Naive thymus-derived CD4-positive, alpha-beta T cell (primary cell): ENCODE measurements around the gene RAP2C. TPM values are rescaled to one million over a fixed set of nuclear protein-coding genes. Genes with fewer than 3 reads are reported as not detected.

Experiments used
- ATAC-seq: fragments of 150-1000 bp; cut with Tn5 transposase; 2 replicates; pipeline ENCODE4 v1.10.0; 2021; ENCODE audit warnings: mild to moderate bottlenecking, moderate library complexity
- CTCF ChIA-PET: fragments of 350-600 bp; sonication (Branson Sonifier 250); formaldehyde crosslinking; loops from one replicate; lab custom pipeline; 2021; ENCODE audit warnings: antibody characterized with exemption; lab: Charles Lee
- POLR2A ChIA-PET: fragments of 350-600 bp; sonication (Branson Sonifier 250); formaldehyde crosslinking; loops from one replicate; lab custom pipeline; 2021; ENCODE audit warnings: antibody characterized with exemption, inconsistent platforms; lab: Charles Lee
- DNase-seq, 9 donors: peaks; one replicate each; pipeline versions ENCODE4 v3.0.0 to v3.0.0-alpha.2; 2020 to 2022; ENCODE audit warnings: mixed read lengths in 1 of 9
- H3K27ac ChIP-seq: one replicate; pipeline ENCODE4 v1.7.0; 2013; ENCODE audit warnings: mild to moderate bottlenecking, low read depth, low read length, moderate library complexity
- H3K27me3 ChIP-seq, 2 donors: one replicate each; pipeline ENCODE4 v1.7.0; 2013; ENCODE audit warnings: low read length in 2 of 2, mild to moderate bottlenecking in 2 of 2, moderate library complexity in 2 of 2; ENCODE audit not compliant: control insufficient read depth in 2 of 2, insufficient read depth in 2 of 2
- H3K36me3 ChIP-seq, 3 experiments: 1 replicate in 2 of 3; 2 replicates in 1 of 3; pipeline ENCODE4 v1.7.0; 2013; ENCODE audit warnings: low read length in 3 of 3, mild to moderate bottlenecking in 3 of 3, moderate library complexity in 1 of 3; ENCODE audit not compliant: insufficient read depth in 3 of 3, control insufficient read depth in 2 of 3
- H3K4me1 ChIP-seq, 2 donors: one replicate each; pipeline ENCODE4 v1.7.0; 2013; ENCODE audit warnings: low read length in 2 of 2, mild to moderate bottlenecking in 2 of 2, moderate library complexity in 1 of 2; ENCODE audit not compliant: control insufficient read depth in 2 of 2, insufficient read depth in 2 of 2
- H3K4me3 ChIP-seq: 2 replicates; pipeline ENCODE4 v1.7.0; 2013; ENCODE audit warnings: mild to moderate bottlenecking, low read length
- H3K9me3 ChIP-seq, 3 experiments: 1 replicate in 2 of 3; 2 replicates in 1 of 3; pipeline ENCODE4 v1.7.0; 2013; ENCODE audit warnings: low read length in 3 of 3; ENCODE audit not compliant: control insufficient read depth in 2 of 3
- H3K27ac Mint-ChIP-seq, 9 donors: one replicate each; pipeline ENCODE4 v1.8.0; 2020 to 2022; ENCODE audit warnings: mixed read lengths in 9 of 9, mild to moderate bottlenecking in 8 of 9, moderate library complexity in 5 of 9, inconsistent platforms in 2 of 9
- H3K27me3 Mint-ChIP-seq, 5 donors: one replicate each; pipeline ENCODE4 v1.8.0; 2021 to 2022; ENCODE audit warnings: mixed read lengths in 5 of 5, mild to moderate bottlenecking in 1 of 5
- H3K36me3 Mint-ChIP-seq, 5 donors: one replicate each; pipeline ENCODE4 v1.8.0; 2020 to 2022; ENCODE audit warnings: mixed read lengths in 5 of 5, mild to moderate bottlenecking in 3 of 5, inconsistent platforms in 1 of 5
- H3K4me1 Mint-ChIP-seq, 7 donors: one replicate each; pipeline ENCODE4 v1.8.0; 2020 to 2022; ENCODE audit warnings: mixed read lengths in 7 of 7, mild to moderate bottlenecking in 3 of 7, inconsistent platforms in 1 of 7
- H3K4me3 Mint-ChIP-seq, 10 donors: one replicate each; pipeline ENCODE4 v1.8.0; 2020 to 2022; ENCODE audit warnings: mild to moderate bottlenecking in 10 of 10, mixed read lengths in 10 of 10, moderate library complexity in 6 of 10, inconsistent platforms in 2 of 10
- H3K9me3 Mint-ChIP-seq, 11 donors: one replicate each; pipeline ENCODE4 v1.8.0; 2020 to 2022; ENCODE audit warnings: mixed read lengths in 11 of 11, mild to moderate bottlenecking in 4 of 11, inconsistent platforms in 1 of 11, moderate library complexity in 1 of 11
- intact Hi-C, 2 donors: fragments of 100-400 bp; cut with micrococcal nuclease; formaldehyde crosslinking; loops; one replicate each; pipeline ENCODE4 v1.15.1; 2023
- polyA plus RNA-seq, 2 donors: library from polyadenylated mRNA; unstranded; fragments of 300-500 nt; fragmentation: Illumina TruSeq; gene quantifications; one replicate each; pipeline ENCODE4 v1.2.3, GENCODE V29; 2021
- total RNA-seq, 6 experiments: library from RNA in 5 of 6; stranded (reverse) in 5 of 6; gene quantifications; 1 replicate in 5 of 6; 2 replicates in 1 of 6; pipeline ENCODE4 v1.2.3 and lab custom pipeline; 2021 to 2026

RAP2C gene
- total and polyA plus RNA-seq, 7 experiments from 2014 or later: 11.7 to 34.7 (median 23.7) TPM

DNA sequence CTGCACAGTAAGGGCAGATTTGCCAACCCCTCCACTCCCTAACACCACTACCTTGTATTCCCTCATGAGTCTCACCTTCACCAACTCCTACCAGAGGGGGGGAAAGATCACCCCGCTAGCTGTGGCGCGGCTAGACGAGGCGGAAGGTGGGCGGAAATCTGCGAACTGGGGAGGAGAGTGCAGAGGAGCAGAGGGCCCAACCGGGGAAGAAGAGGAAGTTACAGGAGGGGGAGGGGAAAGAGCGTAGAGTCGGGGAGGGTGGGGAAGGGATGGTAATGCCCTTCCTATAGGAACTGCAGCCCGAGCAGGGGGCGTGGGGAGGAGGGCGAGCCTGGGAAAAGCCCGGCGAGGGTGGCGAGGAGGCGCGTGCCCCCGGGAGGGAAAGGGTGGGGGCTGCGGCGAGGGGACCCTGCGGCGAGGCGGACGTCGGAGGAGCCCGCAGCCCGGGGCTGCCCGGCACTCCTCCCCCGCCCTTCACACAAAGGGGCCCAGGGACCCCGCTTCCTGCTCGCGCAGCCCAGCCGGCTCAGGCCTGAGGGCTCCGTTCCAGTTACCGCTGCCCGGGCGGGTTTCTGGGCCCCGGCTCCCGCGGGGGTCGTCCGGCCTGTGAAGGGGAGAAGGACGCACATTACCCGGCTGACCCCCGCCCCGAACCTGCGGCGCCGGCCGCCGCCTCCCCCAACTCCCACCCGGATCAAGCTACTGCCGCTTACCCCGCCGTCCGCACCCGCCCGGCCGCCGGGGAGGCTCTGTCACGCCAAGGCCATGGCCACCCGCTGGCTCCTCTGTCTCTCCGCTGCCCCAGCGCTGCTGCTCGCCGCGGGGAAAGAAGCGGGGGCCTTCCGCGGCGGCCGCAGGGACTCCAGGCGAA, 1.8 kb downstream of the RAP2C start:
- H3K4me1 Mint-ChIP-seq: peaks cover 4 to 51% (median 36%) of the 10 kb centered on the region in 7 donors

DNA sequence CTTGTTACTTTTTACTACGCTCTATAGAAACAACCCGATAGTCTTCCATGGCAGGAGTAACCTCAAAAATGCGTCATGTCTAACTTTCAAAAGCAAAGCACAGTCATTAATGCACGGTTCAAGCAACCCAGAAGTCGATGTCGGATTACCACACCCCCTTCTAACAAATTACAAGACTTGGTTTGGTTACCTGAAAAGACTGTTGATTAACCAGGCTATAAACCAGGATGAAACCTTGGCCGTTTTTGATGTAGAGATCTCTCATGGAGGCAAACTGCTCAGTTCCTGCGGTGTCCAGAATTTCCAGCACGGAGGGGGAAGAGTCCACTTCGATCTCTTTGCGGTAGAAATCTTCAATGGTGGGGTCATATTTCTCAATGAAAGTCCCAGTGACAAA, 2.4 kb downstream of the RAP2C start:
- Mint-ChIP-seq H3K27me3 (no peaks in the 10 kb centered on the region), H3K36me3 (peaks cover 0 to 11% (median 5%) of the 10 kb centered on the region in 5 donors), H3K4me1 (peaks cover 4 to 56% (median 42%) of the 10 kb centered on the region in 7 donors), H3K27ac (peak overlapping the region; percentile 94 to 99 (median 98)), H3K9me3 (no peaks in the 10 kb centered on the region), H3K4me3 (peak overlapping the region; percentile 91 to 97 (median 96))
- ATAC-seq (peak; percentile 66), DNase-seq (peak in 7 of 9 donors; percentile 47 to 76 (median 72))
- Histone ChIP-seq H3K4me1 (peaks cover 16 to 25% of the 10 kb centered on the region in 2 donors), H3K4me3 (peak overlapping the region; percentile 94), H3K27me3 (no peaks in the 10 kb centered on the region), H3K9me3 (no peaks in the 10 kb centered on the region), H3K27ac (peak overlapping the region; percentile 94), H3K36me3 (peaks cover 0 to 6% (median 3%) of the 10 kb centered on the region in 3 experiments)
- CTCF ChIA-PET: no interaction called here
- intact Hi-C loops: loop anchor here (1.0 to 5.0 kb wide), 6 partner anchors 40 to 1950 kb away; partner anchors contain the start of genes ENOX2 (in 1 of the 2), MBNL3 (in 1 of the 2) and ZNF280C (in 1 of the 2)
- POLR2A ChIA-PET: interaction anchor here (0.6 to 0.7 kb wide), 4 partner anchors 193 to 234 kb away, joined by 3 to 6 read pairs (median 4); no protein-coding TSS in a partner anchor

More for the DNA sequence above, 1.8 kb downstream of the RAP2C start:
- H3K36me3 Mint-ChIP-seq: peaks cover 0 to 11% (median 4%) of the 10 kb centered on the region in 5 donors
- H3K4me3 Mint-ChIP-seq: peak overlapping the region; percentile 91 to 97 (median 96)
- no peaks in the 10 kb centered on the region for H3K27me3 Mint-ChIP-seq
- H3K27ac Mint-ChIP-seq: peak overlapping the region; percentile 94 to 99 (median 98)
- intact Hi-C loops: loop anchor here (1.0 to 5.0 kb wide), 9 partner anchors 40 to 1950 kb away; partner anchors contain the start of genes ENOX2 (in 1 of the 2), MBNL3 (in 1 of the 2) and ZNF280C (in 1 of the 2)
- ChIA-PET POLR2A (interaction anchor here (0.6 to 1.1 kb wide), 4 partner anchors 125 to 235 kb away, joined by 3 to 4 read pairs (median 3); no protein-coding TSS in a partner anchor), CTCF (no interaction called here)
- Histone ChIP-seq H3K27ac (peak overlapping the region; percentile 94), H3K4me1 (peaks cover 16 to 25% of the 10 kb centered on the region in 2 donors), H3K36me3 (peaks cover 0 to 6% (median 3%) of the 10 kb centered on the region in 3 experiments), H3K9me3 (no peaks in the 10 kb centered on the region), H3K4me3 (peak overlapping the region; percentile 94), H3K27me3 (no peaks in the 10 kb centered on the region)
- H3K9me3 Mint-ChIP-seq: no peaks in the 10 kb centered on the region
- peak; percentile 46 to 84 (median 76) for DNase-seq
- ATAC-seq: peak; percentile 82

DNA sequence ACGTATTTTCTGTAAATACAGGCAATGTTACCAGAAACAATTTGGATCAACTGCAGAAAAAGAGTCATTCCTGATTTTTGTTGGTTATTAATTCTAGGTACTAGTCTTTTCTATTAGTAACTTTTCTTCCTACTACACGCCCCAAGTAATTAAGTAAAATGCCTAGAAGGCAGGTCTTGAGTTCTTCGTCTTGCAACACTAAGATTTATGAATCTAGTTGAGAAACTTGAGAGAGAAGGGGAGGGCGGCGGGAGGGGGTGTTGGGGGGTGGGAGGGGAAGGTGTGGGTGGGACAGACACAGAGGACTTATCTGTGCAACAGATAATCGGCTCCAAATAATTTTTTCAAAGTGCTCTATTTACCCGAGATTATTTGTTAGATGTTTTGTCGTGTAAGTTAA, 3.0 kb downstream of the RAP2C start:
- H3K9me3 ChIP-seq: no peaks in the 10 kb centered on the region
- ATAC-seq (no peak), DNase-seq (peak in 1 of 9 donors; percentile 18)
- Mint-ChIP-seq H3K4me3 (peak overlapping the region; percentile 91 to 97 (median 96)), H3K9me3 (no peaks in the 10 kb centered on the region), H3K4me1 (peaks cover 4 to 62% (median 47%) of the 10 kb centered on the region in 7 donors), H3K27ac (peak overlapping the region; percentile 94 to 99 (median 98)), H3K36me3 (peaks cover 0 to 16% (median 6%) of the 10 kb centered on the region in 5 donors), H3K27me3 (no peaks in the 10 kb centered on the region)
- intact Hi-C loops: loop anchor here (2.0 to 5.0 kb wide), 4 partner anchors 39 to 1949 kb away; partner anchors contain the start of genes ENOX2 (in 1 of the 2) and ZNF280C (in 1 of the 2)
- peak overlapping the region; percentile 94 for H3K27ac ChIP-seq
- no peaks in the 10 kb centered on the region for H3K27me3 ChIP-seq
- H3K4me3 ChIP-seq: peak overlapping the region; percentile 94
- CTCF ChIA-PET: no interaction called here
- peaks cover 0 to 8% (median 3%) of the 10 kb centered on the region in 3 experiments for H3K36me3 ChIP-seq
- H3K4me1 ChIP-seq: peaks cover 16 to 25% of the 10 kb centered on the region in 2 donors
- POLR2A ChIA-PET: interaction anchor here (0.6 kb wide), 1 partner anchor 192 kb away, joined by 6 read pairs; no protein-coding TSS in a partner anchor

DNA sequence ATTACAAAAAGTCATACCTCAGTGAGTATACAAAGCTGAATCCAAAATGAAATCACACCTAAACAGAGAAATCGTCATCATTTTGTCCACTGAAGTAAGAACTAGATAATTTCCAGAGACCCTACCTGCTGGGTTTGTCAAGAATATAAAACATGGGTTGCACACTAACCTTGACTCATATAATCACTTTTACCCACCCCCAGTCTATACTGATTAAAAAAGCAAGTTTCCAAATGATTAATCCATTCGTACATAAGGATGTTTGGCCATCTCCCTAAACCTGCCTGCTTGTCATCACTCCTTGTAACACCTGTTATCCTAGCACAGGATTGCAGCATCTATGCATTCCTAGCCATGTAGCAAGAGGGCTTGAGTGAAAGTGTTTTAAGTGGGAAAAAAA, 4.7 kb downstream of the RAP2C start:
- peak overlapping the region; percentile 13 for H3K27ac ChIP-seq
- H3K36me3 ChIP-seq: peaks cover 0 to 9% (median 3%) of the 10 kb centered on the region in 3 experiments
- ChIA-PET CTCF (no interaction called here), POLR2A (no interaction called here)
- no peaks in the 10 kb centered on the region for H3K9me3 Mint-ChIP-seq
- H3K4me1 Mint-ChIP-seq: peaks cover 11 to 73% (median 57%) of the 10 kb centered on the region in 7 donors
- H3K4me3 Mint-ChIP-seq: peak overlapping the region in 9 of 10 donors; percentile 57 to 97 (median 96)
- H3K9me3 ChIP-seq: no peaks in the 10 kb centered on the region
- peak overlapping the region in 5 of 9 donors; percentile 13 to 95 (median 61) for H3K27ac Mint-ChIP-seq
- H3K4me1 ChIP-seq: peaks cover 14 to 24% of the 10 kb centered on the region in 2 donors
- no peak overlapping the region for H3K4me3 ChIP-seq
- intact Hi-C loops: no loop called here
- DNase-seq: no peak
- H3K27me3 Mint-ChIP-seq: no peaks in the 10 kb centered on the region
- H3K36me3 Mint-ChIP-seq: peaks cover 0 to 25% (median 6%) of the 10 kb centered on the region in 5 donors
- no peak for ATAC-seq
- H3K27me3 ChIP-seq: no peaks in the 10 kb centered on the region

DNA sequence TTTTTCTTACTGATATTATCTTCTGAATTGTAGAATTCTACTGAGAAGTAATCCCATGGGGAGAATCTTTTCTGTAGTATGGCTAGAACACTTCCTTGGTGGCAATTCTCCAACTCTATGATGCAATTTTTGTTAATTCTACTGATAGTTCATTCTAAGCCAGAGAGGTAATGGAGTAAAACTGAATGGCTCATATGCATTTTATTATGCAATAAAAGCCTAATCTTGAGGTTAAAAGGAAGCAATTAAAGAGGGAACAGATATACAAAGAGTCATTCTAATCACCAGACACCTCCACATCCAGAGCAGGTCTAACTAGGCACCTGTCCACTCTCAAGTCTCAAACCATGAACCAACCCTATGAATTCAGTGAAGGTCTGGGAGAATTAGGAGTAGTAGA, 9.7 kb downstream of the RAP2C start:
- CTCF ChIA-PET: interaction anchor here (0.5 kb wide), 1 partner anchor 185 kb away, joined by 3 read pairs; no protein-coding TSS in a partner anchor
- peaks cover 11 to 70% (median 65%) of the 10 kb centered on the region in 7 donors for H3K4me1 Mint-ChIP-seq
- H3K4me1 ChIP-seq: peaks cover 14 to 16% of the 10 kb centered on the region in 2 donors

DNA sequence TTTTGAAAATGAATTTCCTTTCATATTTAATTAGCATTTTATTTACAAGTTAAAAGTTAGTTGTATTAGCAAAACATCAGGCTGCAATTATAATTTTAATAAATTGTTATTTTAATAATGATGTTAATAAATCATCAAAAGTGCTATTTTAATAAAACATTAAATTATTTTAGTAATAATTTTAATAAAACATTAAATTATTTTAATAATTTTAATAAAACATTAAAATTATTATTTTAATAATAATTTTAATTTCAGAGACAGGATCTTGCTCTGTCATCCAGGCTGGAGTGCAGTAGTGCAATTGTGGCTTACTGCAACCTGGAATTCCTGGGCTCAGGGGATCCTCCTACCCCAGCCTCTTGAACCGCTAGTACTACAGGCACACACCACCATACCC, 10.8 kb downstream of the RAP2C start:
- no peak for ATAC-seq
- CTCF ChIA-PET: no interaction called here
- Mint-ChIP-seq H3K4me1 (peaks cover 11 to 60% (median 58%) of the 10 kb centered on the region in 7 donors), H3K4me3 (peak overlapping the region in 1 of 10 donors; percentile 57), H3K9me3 (no peaks in the 10 kb centered on the region), H3K27me3 (no peaks in the 10 kb centered on the region), H3K27ac (no peak overlapping the region), H3K36me3 (peaks cover 0 to 17% (median 6%) of the 10 kb centered on the region in 5 donors)
- H3K4me3 ChIP-seq: no peak overlapping the region
- POLR2A ChIA-PET: interaction anchor here (1.0 kb wide), 1 partner anchor 11 kb away, joined by 3 read pairs; the partner anchor contains the start of gene RAP2C
- H3K36me3 ChIP-seq: peaks cover 3 to 6% (median 4%) of the 10 kb centered on the region in 3 experiments
- intact Hi-C loops: no loop called here
- no peaks in the 10 kb centered on the region for H3K9me3 ChIP-seq
- no peak overlapping the region for H3K27ac ChIP-seq
- no peak for DNase-seq
- no peaks in the 10 kb centered on the region for H3K27me3 ChIP-seq
- peaks cover 7 to 14% of the 10 kb centered on the region in 2 donors for H3K4me1 ChIP-seq

More for the DNA sequence above, 9.7 kb downstream of the RAP2C start:
- H3K27me3 ChIP-seq: no peaks in the 10 kb centered on the region
- no peak overlapping the region for H3K4me3 ChIP-seq
- DNase-seq (no peak), ATAC-seq (no peak)
- intact Hi-C loops: no loop called here
- Mint-ChIP-seq H3K36me3 (peaks cover 0 to 22% (median 6%) of the 10 kb centered on the region in 5 donors), H3K9me3 (no peaks in the 10 kb centered on the region), H3K4me3 (peak overlapping the region in 4 of 10 donors; percentile 16 to 57 (median 39)), H3K27me3 (no peaks in the 10 kb centered on the region), H3K27ac (peak overlapping the region in 2 of 9 donors; percentile 1 to 55)
- no peak overlapping the region for H3K27ac ChIP-seq
- peaks cover 2 to 9% (median 3%) of the 10 kb centered on the region in 3 experiments for H3K36me3 ChIP-seq
- no peaks in the 10 kb centered on the region for H3K9me3 ChIP-seq
- POLR2A ChIA-PET: no interaction called here
